Measurements from ENCODE around the gene SLC4A4. TPM values are rescaled to one million over a fixed set of nuclear protein-coding genes. Genes with fewer than 3 reads are reported as not detected.

Gene SLC4A4
- total and polyA plus RNA-seq, 2 donors (not counting 1 experiment from before 2014, with no cell fraction given): 12.2 to 33.4 TPM

DNA sequence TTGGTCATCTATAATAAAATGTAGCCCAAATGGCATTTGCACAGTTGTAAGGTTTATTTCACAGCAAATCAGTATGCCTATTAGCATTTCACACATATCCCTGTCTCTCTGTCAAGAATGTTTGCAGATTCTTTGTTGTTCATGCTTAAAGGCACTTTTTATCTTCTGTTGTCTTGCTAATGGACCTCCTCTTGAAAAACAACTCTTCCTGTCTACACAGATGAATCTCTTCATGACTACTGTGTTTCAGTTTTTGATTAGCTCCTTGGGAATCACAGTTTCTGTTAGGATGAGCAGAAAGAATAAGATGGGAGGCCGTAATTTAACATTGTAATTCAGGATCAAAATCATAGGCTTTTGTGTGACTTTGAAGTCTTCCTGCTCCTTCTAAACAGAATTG, 35.5 kb upstream of the SLC4A4 start:
- no peak overlapping the region for H2AFZ ChIP-seq (ENCODE audit: low read length)
- H3K9ac ChIP-seq (ENCODE audit: insufficient read depth, low read length): no peak overlapping the region
- H4K20me1 ChIP-seq (ENCODE audit: control insufficient read depth, extremely low read depth, insufficient read depth, low read length): no peaks in the 10 kb centered on the region
- no peak overlapping the region for H3K4me2 ChIP-seq (ENCODE audit: extremely low read depth, insufficient read depth, low read length)
- H3K4me1 ChIP-seq (ENCODE audit: control insufficient read depth, extremely low read depth, insufficient read depth, low read length): peaks cover 2% of the 10 kb centered on the region
- TF ChIP-seq, protein P1, sequence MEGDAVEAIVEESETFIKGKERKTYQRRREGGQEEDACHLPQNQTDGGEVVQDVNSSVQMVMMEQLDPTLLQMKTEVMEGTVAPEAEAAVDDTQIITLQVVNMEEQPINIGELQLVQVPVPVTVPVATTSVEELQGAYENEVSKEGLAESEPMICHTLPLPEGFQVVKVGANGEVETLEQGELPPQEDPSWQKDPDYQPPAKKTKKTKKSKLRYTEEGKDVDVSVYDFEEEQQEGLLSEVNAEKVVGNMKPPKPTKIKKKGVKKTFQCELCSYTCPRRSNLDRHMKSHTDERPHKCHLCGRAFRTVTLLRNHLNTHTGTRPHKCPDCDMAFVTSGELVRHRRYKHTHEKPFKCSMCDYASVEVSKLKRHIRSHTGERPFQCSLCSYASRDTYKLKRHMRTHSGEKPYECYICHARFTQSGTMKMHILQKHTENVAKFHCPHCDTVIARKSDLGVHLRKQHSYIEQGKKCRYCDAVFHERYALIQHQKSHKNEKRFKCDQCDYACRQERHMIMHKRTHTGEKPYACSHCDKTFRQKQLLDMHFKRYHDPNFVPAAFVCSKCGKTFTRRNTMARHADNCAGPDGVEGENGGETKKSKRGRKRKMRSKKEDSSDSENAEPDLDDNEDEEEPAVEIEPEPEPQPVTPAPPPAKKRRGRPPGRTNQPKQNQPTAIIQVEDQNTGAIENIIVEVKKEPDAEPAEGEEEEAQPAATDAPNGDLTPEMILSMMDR (conservative IDR thresholded peaks at IDR 0.05 in 1 of 2, IDR thresholded peaks at IDR 0.05 in 1 of 2; ENCODE audit: low read depth in 1 of 2, low read length in 2 of 2): no peak
- DNase-seq (ENCODE audit: low read depth in 2 of 2): no peak
- no peaks in the 10 kb centered on the region for H3K27me3 ChIP-seq (ENCODE audit: control insufficient read depth, insufficient read depth, low read length)
- H3K9me3 ChIP-seq (ENCODE audit: control insufficient read depth, insufficient read depth, low read depth, low read length): no peaks in the 10 kb centered on the region
- H3K79me2 ChIP-seq (ENCODE audit: control insufficient read depth, insufficient read depth, low read length): peaks cover 9% of the 10 kb centered on the region
- no peak overlapping the region for H3K4me3 ChIP-seq (replicated peaks in 1 of 4; ENCODE audit: control extremely low read depth in 1 of 4, insufficient read depth in 1 of 4, low read depth in 3 of 4, low read length in 4 of 4)
- no peak overlapping the region for H3K27ac ChIP-seq (ENCODE audit: insufficient read depth, low read length)
- no peaks in the 10 kb centered on the region for H3K36me3 ChIP-seq (ENCODE audit: control insufficient read depth, insufficient read depth, low read length)

DNA sequence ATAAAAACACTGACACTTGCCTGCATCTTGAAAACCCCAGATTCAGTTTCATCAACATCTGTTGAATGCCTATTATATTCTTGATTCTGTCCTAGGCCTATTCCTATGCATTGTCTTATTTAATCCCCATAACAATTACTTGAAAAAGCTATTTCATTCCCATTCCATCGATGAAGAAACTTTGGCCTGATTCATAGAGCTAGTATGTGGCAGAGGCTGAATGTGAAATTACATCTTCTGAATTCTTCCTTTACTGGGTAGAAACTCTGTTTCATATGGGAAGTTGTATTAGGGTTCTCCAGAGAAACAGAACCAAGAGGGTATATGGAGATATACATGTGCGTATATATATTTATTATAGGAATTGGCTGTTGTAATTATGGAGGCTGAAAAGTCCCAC, 35.0 kb upstream of the SLC4A4 start:
- H3K79me2 ChIP-seq (ENCODE audit: control insufficient read depth, insufficient read depth, low read length): peaks cover 8% of the 10 kb centered on the region
- no peaks in the 10 kb centered on the region for H3K27me3 ChIP-seq (ENCODE audit: control insufficient read depth, insufficient read depth, low read length)
- H3K9me3 ChIP-seq (ENCODE audit: control insufficient read depth, insufficient read depth, low read depth, low read length): no peaks in the 10 kb centered on the region
- H3K36me3 ChIP-seq (ENCODE audit: control insufficient read depth, insufficient read depth, low read length): no peaks in the 10 kb centered on the region
- H4K20me1 ChIP-seq (ENCODE audit: control insufficient read depth, extremely low read depth, insufficient read depth, low read length): no peaks in the 10 kb centered on the region
- no peak overlapping the region for H3K4me3 ChIP-seq (replicated peaks in 1 of 4; ENCODE audit: control extremely low read depth in 1 of 4, insufficient read depth in 1 of 4, low read depth in 3 of 4, low read length in 4 of 4)
- TF ChIP-seq, protein P1 (conservative IDR thresholded peaks at IDR 0.05 in 1 of 2, IDR thresholded peaks at IDR 0.05 in 1 of 2; ENCODE audit: low read depth in 1 of 2, low read length in 2 of 2): no peak
- TF ChIP-seq EZH2 (IDR thresholded peaks at IDR 0.05; ENCODE audit: low read length, missing control alignments): no peak
- no peak overlapping the region for H2AFZ ChIP-seq (ENCODE audit: low read length)
- no peak overlapping the region for H3K27ac ChIP-seq (ENCODE audit: insufficient read depth, low read length)
- DNase-seq (ENCODE audit: low read depth in 2 of 2): peak in 1 of 2 donors; percentile 23
- H3K9ac ChIP-seq (ENCODE audit: insufficient read depth, low read length): no peak overlapping the region
- peaks cover 2% of the 10 kb centered on the region for H3K4me1 ChIP-seq (ENCODE audit: control insufficient read depth, extremely low read depth, insufficient read depth, low read length)
- no peak overlapping the region for H3K4me2 ChIP-seq (ENCODE audit: extremely low read depth, insufficient read depth, low read length)

DNA sequence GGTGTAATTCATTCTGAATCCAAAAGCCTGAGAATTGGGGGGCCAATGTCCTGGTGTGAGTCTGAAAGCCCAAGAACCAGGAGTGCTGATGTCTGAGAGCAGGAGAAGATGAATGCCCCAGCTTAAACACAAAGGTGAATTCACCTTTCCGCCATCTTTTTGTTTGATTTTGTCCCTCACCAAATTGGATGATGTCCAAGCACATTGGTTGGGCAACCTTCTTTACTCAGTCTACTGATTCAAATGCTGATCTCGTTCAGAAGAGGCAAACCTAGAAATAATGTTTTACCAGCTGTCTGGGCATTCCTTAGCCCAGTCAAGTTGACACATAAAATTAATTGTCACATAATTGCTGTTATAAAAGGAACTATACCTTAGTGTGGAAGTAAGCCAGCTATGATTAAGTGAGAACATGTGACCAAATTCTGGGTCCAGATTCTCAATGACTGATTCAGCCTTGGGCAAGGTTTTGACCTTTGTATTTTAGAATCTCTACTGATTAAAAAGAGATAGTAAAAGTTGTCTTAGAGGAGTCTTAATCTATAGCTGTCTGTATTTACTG, 34.5 kb upstream of the SLC4A4 start:
- no peak overlapping the region for H3K27ac ChIP-seq (ENCODE audit: insufficient read depth, low read length)
- peaks cover 8% of the 10 kb centered on the region for H3K79me2 ChIP-seq (ENCODE audit: control insufficient read depth, insufficient read depth, low read length)
- no peaks in the 10 kb centered on the region for H4K20me1 ChIP-seq (ENCODE audit: control insufficient read depth, extremely low read depth, insufficient read depth, low read length)
- H3K4me3 ChIP-seq (replicated peaks in 1 of 4; ENCODE audit: control extremely low read depth in 1 of 4, insufficient read depth in 1 of 4, low read depth in 3 of 4, low read length in 4 of 4): no peak overlapping the region
- no peak overlapping the region for H2AFZ ChIP-seq (ENCODE audit: low read length)
- no peaks in the 10 kb centered on the region for H3K36me3 ChIP-seq (ENCODE audit: control insufficient read depth, insufficient read depth, low read length)
- H3K9ac ChIP-seq (ENCODE audit: insufficient read depth, low read length): no peak overlapping the region
- peaks cover 2% of the 10 kb centered on the region for H3K4me1 ChIP-seq (ENCODE audit: control insufficient read depth, extremely low read depth, insufficient read depth, low read length)
- no peaks in the 10 kb centered on the region for H3K9me3 ChIP-seq (ENCODE audit: control insufficient read depth, insufficient read depth, low read depth, low read length)
- H3K27me3 ChIP-seq (ENCODE audit: control insufficient read depth, insufficient read depth, low read length): no peaks in the 10 kb centered on the region
- no peak overlapping the region for H3K4me2 ChIP-seq (ENCODE audit: extremely low read depth, insufficient read depth, low read length)
- TF ChIP-seq EZH2 (IDR thresholded peaks at IDR 0.05; ENCODE audit: low read length, missing control alignments): no peak
- DNase-seq (ENCODE audit: low read depth in 2 of 2): peak in 1 of 2 donors; percentile 35

Data from fibroblast of lung (primary cell).